Heart right ventricle (tissue), 16 donors: Measurements from ENCODE around the gene MFSD6. TPM values are rescaled to one million over a fixed set of nuclear protein-coding genes. Genes with fewer than 3 reads are reported as not detected.

ENCODE experiments used
- ATAC-seq, 8 donors: fragments of 200-7000 bp; cut with Tn5 transposase; one replicate each; pipeline ENCODE4 v1.9.1; 2020; ENCODE audit warnings: mild to moderate bottlenecking in 8 of 8, moderate library complexity in 8 of 8, moderate number of reproducible peaks in 1 of 8
- DNase-seq, 2 donors: peaks; one replicate each; pipeline ENCODE4 v3.0.0-alpha.2; 2020
- H3K27ac ChIP-seq, 10 donors: fragments of 200-600 bp; sonication (generic) in 2 of 10; one replicate each; pipeline versions ENCODE4 v1.5.0 to v1.8.0; 2020 to 2022; ENCODE audit warnings: mild to moderate bottlenecking in 3 of 10
- H3K27me3 ChIP-seq, 7 donors: fragments of 200-600 bp; one replicate each; pipeline ENCODE4 v1.8.0; 2021 to 2022; ENCODE audit warnings: mild to moderate bottlenecking in 2 of 7
- H3K36me3 ChIP-seq, 9 donors: fragments of 200-600 bp; sonication (generic) in 1 of 9; one replicate each; pipeline versions ENCODE4 v1.5.0 to v1.8.0; 2020 to 2022; ENCODE audit warnings: mild to moderate bottlenecking in 2 of 9
- H3K4me1 ChIP-seq, 9 donors: fragments of 200-600 bp; sonication (generic) in 1 of 9; one replicate each; pipeline versions ENCODE4 v1.5.0 to v1.8.0; 2020 to 2022; ENCODE audit warnings: mild to moderate bottlenecking in 4 of 9
- H3K4me3 ChIP-seq, 10 donors: fragments of 200-600 bp; sonication (generic) in 2 of 10; one replicate each; pipeline versions ENCODE4 v1.5.0 to v1.8.0; 2020 to 2022; ENCODE audit warnings: mild to moderate bottlenecking in 7 of 10, moderate library complexity in 2 of 10
- H3K9me3 ChIP-seq, 11 donors: fragments of 200-600 bp in 10 of 11; sonication (generic) in 2 of 11; one replicate each; pipeline versions ENCODE4 v1.5.0 to v1.8.0; 2013 to 2022; ENCODE audit warnings: mild to moderate bottlenecking in 2 of 11, control low read depth in 1 of 11, moderate library complexity in 1 of 11
- CTCF ChIP-seq, 9 donors: fragments of 200-600 bp; sonication (generic) in 2 of 9; IDR thresholded peaks; one replicate each; pipeline versions ENCODE4 v1.5.0 to v1.8.0; 2021 to 2022; ENCODE audit warnings: antibody characterized with exemption in 9 of 9, mild to moderate bottlenecking in 5 of 9, moderate library complexity in 1 of 9
- WGBS, 2 donors: extraction: QIAGEN DNeasy Blood & Tissue Kit; methylation state at CpG; one replicate each; pipeline ENCODE4 v1.1.7; 2013; ENCODE audit warnings: inconsistent platforms in 1 of 2; 5-methylcytosine and 5-hydroxymethylcytosine counted together
- intact Hi-C, 10 donors: fragments of 100-400 bp; cut with DNase I; formaldehyde crosslinking; loops; one replicate each; pipeline versions ENCODE4 v1.11.1 to v1.14.2; 2022
- polyA plus RNA-seq, 2 donors: library from polyadenylated mRNA; stranded (reverse); fragments of 200-250 nt; gene quantifications; one replicate each; pipeline ENCODE4 v1.2.3, GENCODE V29; 2013
- total RNA-seq, 10 donors: library from RNA; stranded (reverse); fragmentation: NEBNext Ultra II Directional in 3 of 10; extraction: Animal tissue kit (Norgen Biotek cat#: 25700) in 3 of 10; gene quantifications; one replicate each; pipeline versions ENCODE4 v1.2.1 to v1.2.4, GENCODE V29; 2021 to 2023
- donor health status: Arrhythmogenic right ventricular cardiomyopathy.
- donor health status: ischemic (EF 13 %, LVEDD 7.1; RV severe dilation, severe dysfunction).
- donor health status: healthy with polysubstance abuse.
- donor health status: DM: no; HTN: yes; CAD: no.
- donor health status: DM: no; HTN: no; CAD: no.
- donor health status: ischemic (EF 25% LVEDD 6.9; RV normal size, moderate dysfunction).
- donor health status: ischemic (EF 25% LVEDD 5.7; RV mildly dilated, moderate dysfunction).
- donor health status: healthy.
- donor health status: DM: yes; HTN: yes; CAD: no.
- donor health status: Ischemic cardiomyopathy.
- donor health status: ischemic (EF 35%, LVEDD 5.7; RV mildly dilated, moderate dysfunction).
- donor health status: nonischemic (EF 11% LVEDD 7.7; RV severe dilation, severe dysfunction).
- donor health status: DM: yes; HTN: yes; CAD: no.
- donor health status: PGD.
- donor health status: ischemic (EF 29% LVEDD 5.4; RV normal size, mild dysfunction).
- donor health status: nonischemic (EF 23%, LVEDD 6.1; RV moderate dilation, normal function).

The MFSD6 gene
- total and polyA plus RNA-seq, 12 donors = 9.7 to 26.7 (median 15.9) TPM

- H3K4me1 ChIP-seq = peaks cover 0 to 23% (median 0%) of the 10 kb centered on the region in 9 donors
- no peak for TF ChIP-seq CTCF (IDR thresholded peaks at IDR 0.05)
- intact Hi-C loops = no loop called here
- peaks cover 0 to 7% (median 0%) of the 10 kb centered on the region in 11 donors for H3K9me3 ChIP-seq
- peaks cover 0 to 65% (median 0%) of the 10 kb centered on the region in 9 donors for H3K36me3 ChIP-seq
- 89 to 93% methylated on average over 4 of the region's 4 CpGs for WGBS, 2 donors
- H3K4me3 ChIP-seq = no peak overlapping the region
- H3K27me3 ChIP-seq = no peaks in the 10 kb centered on the region
- DNase-seq = no peak
- no peak overlapping the region for H3K27ac ChIP-seq
- ATAC-seq = no peak
Observed at GRCh38 chr2:190497428-190497827, 89.3 kb downstream of the MFSD6 start.

- H3K4me1 ChIP-seq = peaks cover 0 to 37% (median 0%) of the 10 kb centered on the region in 9 donors
- H3K9me3 ChIP-seq = peaks cover 0 to 7% (median 0%) of the 10 kb centered on the region in 11 donors
- peaks cover 0 to 71% (median 0%) of the 10 kb centered on the region in 9 donors for H3K36me3 ChIP-seq
- TF ChIP-seq CTCF (IDR thresholded peaks at IDR 0.05) = no peak
- ATAC-seq (no peak), DNase-seq (no peak)
- H3K27ac ChIP-seq = peak overlapping the region in 1 of 10 donors; percentile 32
- H3K27me3 ChIP-seq = no peaks in the 10 kb centered on the region
- 95 to 100% methylated on average over 1 of the region's 1 CpG for WGBS, 2 donors
- intact Hi-C loops = no loop called here
- H3K4me3 ChIP-seq = no peak overlapping the region
Observed at GRCh38 chr2:190499273-190499672, 91.1 kb downstream of the MFSD6 start.

- Histone ChIP-seq H3K4me3 (no peak overlapping the region), H3K9me3 (peaks cover 0 to 5% (median 0%) of the 10 kb centered on the region in 11 donors), H3K27ac (peak overlapping the region in 1 of 10 donors; percentile 32), H3K27me3 (no peaks in the 10 kb centered on the region), H3K36me3 (peaks cover 0 to 78% (median 3%) of the 10 kb centered on the region in 9 donors), H3K4me1 (peaks cover 0 to 37% (median 0%) of the 10 kb centered on the region in 9 donors)
- DNase-seq (no peak), ATAC-seq (peak in 1 of 8 donors; percentile 13)
- 85 to 86% methylated on average over 7 of the region's 7 CpGs for WGBS, 2 donors
- intact Hi-C loops = loop anchor here in 2 of 10 donors (5.0 to 10.0 kb wide), 2 partner anchors 93 to 115 kb away; partner anchors contain the start of gene MFSD6 (in 1 of the 2)
- no peak for TF ChIP-seq CTCF (IDR thresholded peaks at IDR 0.05)
Observed at GRCh38 chr2:190500054-190500502, 91.9 kb downstream of the MFSD6 start.

- peaks cover 0 to 40% (median 0%) of the 10 kb centered on the region in 9 donors for H3K4me1 ChIP-seq
- H3K4me3 ChIP-seq = no peak overlapping the region
- WGBS, 2 donors = 63 to 73% methylated on average over 5 of the region's 5 CpGs
- no peaks in the 10 kb centered on the region for H3K27me3 ChIP-seq
- TF ChIP-seq CTCF (IDR thresholded peaks at IDR 0.05) = no peak
- no peak for ATAC-seq
- H3K27ac ChIP-seq = peak overlapping the region in 3 of 10 donors; percentile 4 to 23 (median 17)
- peaks cover 0 to 90% (median 14%) of the 10 kb centered on the region in 9 donors for H3K36me3 ChIP-seq
- no peak for DNase-seq
- H3K9me3 ChIP-seq = no peaks in the 10 kb centered on the region
- intact Hi-C loops = loop anchor here in 2 of 10 donors (5.0 to 10.0 kb wide), 2 partner anchors 94 to 116 kb away; partner anchors contain the start of gene MFSD6 (in 1 of the 2)
Observed at GRCh38 chr2:190501231-190501630, 93.1 kb downstream of the MFSD6 start.
